ENCODE results near the gene PLEKHG3.

DNA sequence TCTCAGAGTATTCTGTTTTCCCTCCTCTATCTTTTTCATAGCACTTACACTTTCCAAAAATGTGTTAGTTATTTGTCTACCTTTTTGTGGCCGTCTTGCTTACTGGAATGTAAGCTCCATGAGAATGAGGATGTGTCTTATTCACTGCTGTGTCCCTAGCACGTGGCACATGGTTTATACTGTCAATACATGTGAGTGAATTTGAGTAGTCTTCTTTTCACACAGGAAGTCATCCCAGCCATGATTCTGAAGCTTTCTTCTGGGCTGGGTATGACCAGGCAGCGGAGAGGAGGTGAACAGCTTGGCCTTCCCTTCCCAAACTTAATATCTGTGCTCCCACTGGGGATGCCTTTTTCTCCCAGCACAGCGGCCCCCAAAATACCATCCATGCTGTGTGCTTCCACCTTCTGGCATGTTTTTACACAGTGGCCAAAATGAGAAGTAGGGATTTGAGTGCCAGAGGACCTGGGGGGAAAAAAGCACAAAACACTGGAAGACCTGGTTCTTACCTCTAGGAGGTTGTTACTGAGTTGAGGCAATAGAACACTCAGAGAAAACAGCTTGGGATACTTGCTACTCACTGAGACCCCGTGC is 10.3 kb downstream of the PLEKHG3 start:
- no peak for TF ChIP-seq EP300 (IDR thresholded peaks at IDR 0.05)
- TF ChIP-seq, protein P1, sequence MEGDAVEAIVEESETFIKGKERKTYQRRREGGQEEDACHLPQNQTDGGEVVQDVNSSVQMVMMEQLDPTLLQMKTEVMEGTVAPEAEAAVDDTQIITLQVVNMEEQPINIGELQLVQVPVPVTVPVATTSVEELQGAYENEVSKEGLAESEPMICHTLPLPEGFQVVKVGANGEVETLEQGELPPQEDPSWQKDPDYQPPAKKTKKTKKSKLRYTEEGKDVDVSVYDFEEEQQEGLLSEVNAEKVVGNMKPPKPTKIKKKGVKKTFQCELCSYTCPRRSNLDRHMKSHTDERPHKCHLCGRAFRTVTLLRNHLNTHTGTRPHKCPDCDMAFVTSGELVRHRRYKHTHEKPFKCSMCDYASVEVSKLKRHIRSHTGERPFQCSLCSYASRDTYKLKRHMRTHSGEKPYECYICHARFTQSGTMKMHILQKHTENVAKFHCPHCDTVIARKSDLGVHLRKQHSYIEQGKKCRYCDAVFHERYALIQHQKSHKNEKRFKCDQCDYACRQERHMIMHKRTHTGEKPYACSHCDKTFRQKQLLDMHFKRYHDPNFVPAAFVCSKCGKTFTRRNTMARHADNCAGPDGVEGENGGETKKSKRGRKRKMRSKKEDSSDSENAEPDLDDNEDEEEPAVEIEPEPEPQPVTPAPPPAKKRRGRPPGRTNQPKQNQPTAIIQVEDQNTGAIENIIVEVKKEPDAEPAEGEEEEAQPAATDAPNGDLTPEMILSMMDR (IDR thresholded peaks at IDR 0.05) = no peak
